ENCODE data around the gene TEX22.
"Not testable (repeated sequence)": the region's sequence is repeated elsewhere in the genome, so short reads cannot be mapped to it uniquely, and the experiment has no call there.

TEX22 gene

GRCh38 chr14:105398044-105398725 is at the start of gene TEX22:
Gene TEX22, plus strand, starts transcription at chr14:105398538. Its CDS starts 803 bp downstream, at chr14:105399341.
- in situ Hi-C loops (cut with MboI; ENCODE audit: low sequenced_read_pairs): no loop called here

- in situ Hi-C loops (cut with MboI; ENCODE audit: low sequenced_read_pairs): no loop called here
Measured at GRCh38 chr14:105348945-105349699, 49.2 kb upstream of the TEX22 start.

GRCh38 chr14:105349992-105350391 is 48.3 kb upstream of the TEX22 start:
- in situ Hi-C loops (cut with MboI; ENCODE audit: low sequenced_read_pairs): loop anchor here (10.0 kb wide), 1 partner anchor 255 kb away; no protein-coding TSS in a partner anchor

GRCh38 chr14:105350450-105351244 is 47.7 kb upstream of the TEX22 start:
- in situ Hi-C loops (cut with MboI; ENCODE audit: low sequenced_read_pairs): loop anchor here (10.0 kb wide), 1 partner anchor 256 kb away; no protein-coding TSS in a partner anchor

- in situ Hi-C loops (cut with MboI; ENCODE audit: low sequenced_read_pairs): loop anchor here (10.0 kb wide), 1 partner anchor 257 kb away; no protein-coding TSS in a partner anchor
Measured at GRCh38 chr14:105351410-105351809, 46.9 kb upstream of the TEX22 start.

- in situ Hi-C loops (cut with MboI; ENCODE audit: low sequenced_read_pairs): loop anchor here (10.0 kb wide), 1 partner anchor 257 kb away; no protein-coding TSS in a partner anchor
Measured at GRCh38 chr14:105351920-105352851, 46.2 kb upstream of the TEX22 start.

GRCh38 chr14:105353136-105353535 is 45.2 kb upstream of the TEX22 start:
- in situ Hi-C loops (cut with MboI; ENCODE audit: low sequenced_read_pairs): loop anchor here (10.0 kb wide), 1 partner anchor 258 kb away; no protein-coding TSS in a partner anchor

- in situ Hi-C loops (cut with MboI; ENCODE audit: low sequenced_read_pairs): loop anchor here (10.0 kb wide), 1 partner anchor 260 kb away; no protein-coding TSS in a partner anchor
Measured at GRCh38 chr14:105354541-105354940, 43.8 kb upstream of the TEX22 start.

GRCh38 chr14:105355049-105355575 is 43.2 kb upstream of the TEX22 start:
- in situ Hi-C loops (cut with MboI; ENCODE audit: low sequenced_read_pairs): loop anchor here (10.0 kb wide), 1 partner anchor 260 kb away; no protein-coding TSS in a partner anchor

- in situ Hi-C loops (cut with MboI; ENCODE audit: low sequenced_read_pairs): loop anchor here (10.0 kb wide), 1 partner anchor 261 kb away; no protein-coding TSS in a partner anchor
Measured at GRCh38 chr14:105355850-105356604, 42.3 kb upstream of the TEX22 start.

GRCh38 chr14:105356927-105357326 is 41.4 kb upstream of the TEX22 start:
- in situ Hi-C loops (cut with MboI; ENCODE audit: low sequenced_read_pairs): loop anchor here (10.0 kb wide), 1 partner anchor 262 kb away; no protein-coding TSS in a partner anchor

GRCh38 chr14:105357626-105358025 is 40.7 kb upstream of the TEX22 start:
- in situ Hi-C loops (cut with MboI; ENCODE audit: low sequenced_read_pairs): loop anchor here (10.0 kb wide), 1 partner anchor 263 kb away; no protein-coding TSS in a partner anchor

- in situ Hi-C loops (cut with MboI; ENCODE audit: low sequenced_read_pairs): loop anchor here (10.0 kb wide), 1 partner anchor 263 kb away; no protein-coding TSS in a partner anchor
Measured at GRCh38 chr14:105358140-105358846, 40.0 kb upstream of the TEX22 start.

- in situ Hi-C loops (cut with MboI; ENCODE audit: low sequenced_read_pairs): loop anchor here (10.0 kb wide), 1 partner anchor 264 kb away; no protein-coding TSS in a partner anchor
Measured at GRCh38 chr14:105358943-105359342, 39.4 kb upstream of the TEX22 start.

- in situ Hi-C loops (cut with MboI; ENCODE audit: low sequenced_read_pairs): not testable (repeated sequence)
Measured at GRCh38 chr14:105361412-105361811, 36.9 kb upstream of the TEX22 start.

GRCh38 chr14:105363847-105364708 is 34.3 kb upstream of the TEX22 start:
- in situ Hi-C loops (cut with MboI; ENCODE audit: low sequenced_read_pairs): no loop called here

GRCh38 chr14:105365101-105365500 is 33.2 kb upstream of the TEX22 start:
- in situ Hi-C loops (cut with MboI; ENCODE audit: low sequenced_read_pairs): no loop called here

All from HL-60/S4 (cell line).